ENCODE measurements around the gene GGACT. TPM values are rescaled to one million over a fixed set of nuclear protein-coding genes. Genes with fewer than 3 reads are reported as not detected.
"Not testable (repeated sequence)": the region's sequence is repeated elsewhere in the genome, so short reads cannot be mapped to it uniquely, and the experiment has no call there.

GGACT gene
- polyA plus RNA-seq, 1 donor: 4.6 TPM

- DNase-seq: no peak
Measured at GRCh38 chr13:100601716-100602115, 13.1 kb upstream of the GGACT start.

DNA sequence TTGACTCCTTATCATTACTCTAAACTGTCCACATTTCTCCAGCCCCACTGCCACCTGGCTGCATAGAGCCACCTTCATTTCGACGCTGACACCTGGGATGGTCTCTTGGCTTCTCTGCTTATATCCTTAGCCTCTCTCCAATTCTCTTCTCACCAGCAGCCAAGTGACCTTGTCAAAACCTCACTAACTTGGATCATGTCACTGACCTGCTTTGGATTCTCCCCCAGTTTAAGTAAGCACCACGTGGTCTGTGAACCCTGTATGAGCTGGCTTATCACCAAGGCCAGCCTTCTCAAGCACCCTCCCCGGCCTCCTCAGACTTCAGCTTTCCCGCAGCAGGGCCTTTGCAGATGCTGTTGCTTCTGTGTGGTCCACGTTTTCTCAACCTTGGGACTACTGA lies 12.3 kb upstream of the GGACT start:
- DNase-seq: no peak

- DNase-seq: no peak
Measured at GRCh38 chr13:100600461-100600860, 11.9 kb upstream of the GGACT start.

DNA sequence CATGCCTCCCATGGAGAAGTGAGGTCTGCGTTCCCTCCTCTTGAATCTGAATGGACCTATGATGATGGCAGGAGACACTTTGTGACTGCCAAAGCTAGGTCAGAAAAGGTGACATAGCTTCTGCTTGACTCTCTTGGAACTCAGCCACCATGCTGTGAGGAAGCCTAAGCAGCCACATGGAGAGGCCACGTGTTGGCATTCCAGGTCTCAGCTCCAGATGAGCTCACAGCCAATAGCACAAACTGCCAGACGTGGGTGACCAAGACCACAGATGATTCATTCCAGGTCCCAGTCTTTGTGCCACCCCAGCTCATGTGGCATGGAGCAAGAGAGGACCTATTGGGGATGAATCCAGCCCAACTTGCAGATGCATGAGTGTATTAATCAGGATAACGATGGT lies 8.7 kb upstream of the GGACT start:
- no peak for DNase-seq

DNA sequence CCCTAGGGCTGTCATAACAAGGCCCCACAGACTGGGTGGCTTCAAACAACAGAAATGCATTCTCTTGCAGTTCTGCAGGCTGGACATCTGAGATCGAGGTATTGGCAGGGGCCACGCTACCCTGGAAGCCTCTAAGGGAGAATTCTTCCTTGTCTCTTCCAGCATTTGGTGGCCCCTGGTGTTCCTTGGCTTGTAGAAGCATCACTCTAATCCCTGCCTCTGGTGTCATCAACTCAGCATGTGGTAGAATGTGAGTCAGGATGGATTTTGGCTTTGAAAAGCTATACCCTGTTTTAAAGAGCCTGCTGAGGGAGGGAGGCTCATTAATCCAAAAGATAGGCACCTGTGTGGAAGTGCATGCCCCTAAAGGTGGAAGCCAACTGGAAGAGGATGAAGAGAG lies 7.9 kb upstream of the GGACT start:
- no peak for DNase-seq

GRCh38 chr13:100594731-100595130 lies 6.1 kb upstream of the GGACT start:
- no peak for DNase-seq

GRCh38 chr13:100594255-100594654 lies 5.7 kb upstream of the GGACT start:
- no peak for DNase-seq

- no peak for DNase-seq
Measured at GRCh38 chr13:100589178-100589725, 663 bp upstream of the GGACT start.

GRCh38 chr13:100584896-100585295 lies 3.7 kb downstream of the GGACT start:
- DNase-seq: no peak

DNA sequence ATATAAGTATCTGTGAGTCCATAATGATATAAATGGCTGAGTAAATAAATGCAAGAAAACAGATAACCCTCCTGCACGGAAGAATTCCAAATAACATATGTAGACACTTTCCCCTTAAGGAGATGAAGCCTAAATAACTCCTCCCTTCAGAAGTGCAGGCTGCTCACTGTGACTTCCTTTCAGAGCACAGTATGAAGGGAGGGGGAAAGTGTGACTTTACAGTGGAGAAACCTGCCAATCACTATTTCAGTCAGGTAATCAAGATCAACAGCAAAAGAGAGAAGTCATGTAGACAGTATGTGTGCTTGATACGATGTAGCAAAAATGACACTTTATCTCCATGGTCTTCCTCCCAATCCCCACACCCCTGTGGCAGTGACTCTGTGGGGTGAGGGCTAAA lies 7.1 kb downstream of the GGACT start:
- no peak for DNase-seq

GRCh38 chr13:100581030-100581429 lies 7.6 kb downstream of the GGACT start:
- no peak for DNase-seq

GRCh38 chr13:100580045-100580444 lies 8.5 kb downstream of the GGACT start:
- no peak for DNase-seq

- DNase-seq: not testable (repeated sequence)
Measured at GRCh38 chr13:100577239-100577638, 11.3 kb downstream of the GGACT start.

DNA sequence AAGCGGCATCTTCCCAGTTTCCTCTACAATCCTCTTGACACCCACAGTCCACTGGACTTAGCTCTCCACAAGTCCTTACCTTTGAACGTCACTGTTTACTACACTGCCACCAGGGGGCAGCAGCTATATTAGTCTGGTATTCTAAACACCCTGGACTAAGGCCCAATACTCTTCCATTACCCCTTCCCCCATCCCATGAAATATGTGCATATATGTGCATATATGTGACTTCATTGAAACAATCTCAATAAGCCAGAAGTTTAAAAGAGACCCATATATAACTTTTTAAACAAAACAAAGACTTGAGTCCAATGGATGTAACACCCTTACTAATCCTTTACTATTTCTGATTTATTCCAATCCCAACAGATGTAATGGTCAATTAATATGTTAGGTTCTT lies 15.5 kb downstream of the GGACT start:
- DNase-seq: peak; percentile 57

DNA sequence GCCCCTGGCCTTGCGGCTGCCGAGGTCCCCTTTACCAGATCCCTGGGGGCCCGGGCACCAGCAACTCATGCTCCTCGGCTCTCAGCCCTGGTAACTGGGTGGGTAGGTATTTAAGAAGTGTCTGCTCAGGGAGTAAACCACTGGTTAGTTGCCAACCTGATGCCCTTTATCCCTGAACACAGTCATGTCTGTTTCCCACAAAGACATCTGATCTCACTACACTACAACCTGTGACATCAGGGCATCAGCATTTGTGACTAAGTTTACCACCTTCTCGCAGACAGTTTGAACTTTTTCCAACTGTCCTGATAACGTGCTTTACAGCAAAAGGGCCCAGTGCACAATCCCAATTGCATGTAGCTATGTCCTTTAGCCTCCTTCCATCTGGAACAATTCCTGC lies 22.0 kb downstream of the GGACT start:
- DNase-seq: no peak

DNA sequence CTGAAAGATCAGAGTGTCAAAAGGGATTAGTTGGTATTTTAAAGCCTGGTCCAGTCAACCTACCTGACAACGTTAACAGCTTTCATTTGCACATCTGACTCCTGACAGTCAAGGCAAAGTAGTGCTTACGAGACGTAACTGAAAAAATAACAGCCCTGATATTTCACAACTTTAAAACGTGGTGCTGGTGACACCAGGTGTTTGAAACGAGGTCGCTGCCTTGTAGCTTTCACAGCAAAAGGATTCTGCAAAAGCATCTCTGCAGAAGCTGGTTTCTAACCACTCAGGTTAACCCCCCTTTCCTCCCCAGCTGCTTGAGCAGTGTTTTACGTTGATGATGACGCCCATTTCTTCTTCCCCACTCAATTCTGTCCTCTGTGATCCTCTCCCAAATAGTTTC lies 23.3 kb downstream of the GGACT start:
- DNase-seq: no peak

DNA sequence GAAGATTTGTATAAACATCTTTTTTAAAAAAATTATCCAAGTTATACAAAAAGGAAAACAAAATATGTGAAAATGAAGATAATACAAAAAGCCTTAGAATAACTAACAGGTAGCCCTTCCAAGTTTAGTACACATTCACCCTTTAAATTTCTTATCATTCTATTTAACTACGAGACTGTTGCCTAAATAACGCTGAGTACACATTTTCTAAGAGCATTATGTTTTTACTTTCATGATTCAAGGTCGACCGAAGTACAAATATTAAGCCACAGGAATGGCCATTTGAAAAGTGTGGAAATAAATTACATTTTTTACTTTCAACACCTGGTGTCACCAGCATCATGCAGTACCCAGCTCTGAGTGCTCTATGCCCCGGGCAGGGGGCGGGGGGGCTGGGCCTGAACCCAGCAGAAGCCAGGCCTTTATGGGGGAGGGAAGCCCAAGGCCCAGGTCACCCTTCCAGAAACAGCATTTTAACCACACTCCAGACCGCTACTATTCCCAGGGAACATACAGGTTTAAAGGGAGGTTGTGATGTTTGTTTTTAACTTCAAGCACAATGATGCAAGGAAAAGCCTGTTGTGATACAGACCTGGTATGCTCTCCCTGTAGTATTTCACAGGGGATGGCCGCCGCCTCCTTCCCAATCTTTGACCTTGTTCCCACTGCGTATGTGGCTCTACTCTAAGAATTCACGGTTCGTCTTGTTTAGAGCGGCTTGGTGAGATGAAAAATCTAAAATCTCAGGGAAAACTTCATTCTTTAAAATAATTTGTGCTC lies 24.0 kb downstream of the GGACT start:
- no peak for DNase-seq

DNA sequence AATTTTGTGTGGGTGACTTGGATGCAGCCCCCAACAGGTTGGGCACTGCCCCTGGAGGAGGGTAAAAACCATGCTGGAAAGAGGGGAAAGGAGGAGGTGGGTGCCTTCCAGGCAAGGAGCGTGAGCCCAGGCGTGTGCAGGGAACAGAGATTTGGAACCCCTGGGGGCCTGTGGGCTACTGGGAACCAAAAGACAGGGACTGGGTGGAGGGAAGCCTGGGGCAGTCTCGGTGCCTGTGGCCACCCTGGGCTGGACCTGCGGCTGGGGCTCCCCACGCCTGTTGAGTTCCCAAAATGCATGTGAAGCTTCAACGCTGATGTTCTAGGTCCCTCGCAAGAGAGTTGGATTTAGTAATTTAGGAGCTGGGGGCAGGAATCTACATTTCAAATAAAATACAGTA lies 24.8 kb downstream of the GGACT start:
- DNase-seq: no peak

- no peak for DNase-seq
Measured at GRCh38 chr13:100561599-100562204, 26.9 kb downstream of the GGACT start.

DNA sequence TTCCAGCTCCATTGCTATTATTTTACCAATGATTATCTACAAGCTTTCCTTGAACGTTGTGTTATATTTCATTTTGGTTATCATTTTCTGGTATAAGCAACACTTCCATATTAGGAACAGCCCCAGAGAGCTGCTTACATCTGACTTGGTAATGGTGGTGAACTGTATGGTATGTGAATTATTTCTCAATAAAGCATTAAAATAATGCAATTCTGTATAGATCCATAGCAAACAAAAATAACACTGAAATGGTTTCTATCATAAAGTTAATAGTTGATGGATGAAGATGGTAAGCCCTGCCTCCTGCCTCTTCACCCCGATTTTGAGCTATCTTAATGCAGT lies 27.5 kb downstream of the GGACT start:
- DNase-seq: no peak

- DNase-seq: no peak
Measured at GRCh38 chr13:100560498-100561157, 28.0 kb downstream of the GGACT start.

DNA sequence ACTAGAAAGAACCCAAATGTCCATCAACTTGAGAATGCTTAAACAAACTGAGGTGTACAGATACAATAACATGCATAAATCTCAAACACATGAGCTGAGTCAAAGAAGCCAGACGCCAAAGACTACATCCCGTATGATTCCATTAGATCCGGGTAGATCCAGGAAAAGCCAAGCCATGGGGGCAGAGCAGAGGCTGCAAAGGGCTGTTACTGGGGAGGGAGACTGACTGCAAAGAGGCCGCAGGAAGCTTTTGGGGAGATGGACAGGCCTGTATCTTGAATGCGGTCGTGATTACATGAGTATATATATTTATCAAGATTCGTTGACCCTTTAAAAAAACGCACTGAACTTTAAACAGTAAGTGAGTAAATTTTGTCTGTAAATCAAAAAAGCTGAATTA lies 28.7 kb downstream of the GGACT start:
- DNase-seq: no peak

- DNase-seq: no peak
Measured at GRCh38 chr13:100552755-100553154, 35.8 kb downstream of the GGACT start.

Measured in left kidney (tissue), 2 donors.